ENCODE measurements around the gene SPSB3. TPM values are rescaled to one million over a fixed set of nuclear protein-coding genes. Genes with fewer than 3 reads are reported as not detected.

Gene SPSB3
- total and polyA plus RNA-seq, 2 experiments from 2014 or later = 27.1 to 34.7 TPM

GRCh38 chr16:1775006-1775845, 7.1 kb downstream of the SPSB3 start:
- Histone ChIP-seq H3K4me1 (ENCODE audit: insufficient read depth) (peaks cover under 1% of the 10 kb centered on the region), H3K27me3 (ENCODE audit: insufficient read depth) (no peaks in the 10 kb centered on the region), H3K79me2 (replicated peaks; ENCODE audit: insufficient read depth) (peaks cover 15% of the 10 kb centered on the region), H3F3A (replicated peaks; ENCODE audit: low read depth) (peaks cover 11% of the 10 kb centered on the region; the same call in 1 of the 2 replicates), H3K27ac (ENCODE audit: low read depth) (no peak overlapping the region), H3K9me2 (ENCODE audit: insufficient read depth) (no peaks in the 10 kb centered on the region), H3K4me3 (no peak overlapping the region), H4K20me1 (replicated peaks; ENCODE audit: insufficient read depth) (peaks cover 5% of the 10 kb centered on the region; the same call in 1 of the 2 replicates), H2AFZ (no peak overlapping the region), H3K4me2 (no peak overlapping the region), H3K36me3 (ENCODE audit: insufficient read depth) (no peaks in the 10 kb centered on the region)
- TF ChIP-seq CREB1 (CRISPR knock-in tag; IDR thresholded peaks at IDR 0.05; ENCODE audit: low read depth) (no peak), ZNF114 (CRISPR knock-in tag; IDR thresholded peaks at IDR 0.05) (no peak), ETS1 (IDR thresholded peaks at IDR 0.05) (no peak), POLR2AphosphoS5 (IDR thresholded peaks at IDR 0.05; ENCODE audit: low read depth) (no peak), NANOG (IDR thresholded peaks at IDR 0.05; ENCODE audit: borderline replicate concordance) (no peak), ZNF462 (CRISPR knock-in tag; IDR thresholded peaks at IDR 0.05) (no peak), ZNF331 (CRISPR knock-in tag; IDR thresholded peaks at IDR 0.05; ENCODE audit: low read depth) (no peak), EZH2 (IDR thresholded peaks at IDR 0.05; ENCODE audit: low read depth, unreplicated experiment) (no peak), CTCF (conservative IDR thresholded peaks at IDR 0.05; ENCODE audit: low read depth in 2 of 2) (no peak), REST (IDR thresholded peaks at IDR 0.05; ENCODE audit: unreplicated experiment) (no peak), STAT1 (IDR thresholded peaks at IDR 0.05; ENCODE audit: unreplicated experiment) (no peak), JUNB (IDR thresholded peaks at IDR 0.05; ENCODE audit: unreplicated experiment) (no peak), EZH2phosphoT487 (IDR thresholded peaks at IDR 0.05; ENCODE audit: unreplicated experiment) (no peak)
- DNase-seq (ENCODE audit: low spot score) (no peak), ATAC-seq (no peak)
- peaks cover 17% of the 10 kb centered on the region for H3K36me3 Mint-ChIP-seq (ENCODE audit: low read depth)
- H3K27ac Mint-ChIP-seq = no peak overlapping the region
- H3K27me3 Mint-ChIP-seq (ENCODE audit: insufficient read depth, low read depth, poor library complexity) = peaks cover 22% of the 10 kb centered on the region
- H3K4me1 Mint-ChIP-seq = peaks cover 5% of the 10 kb centered on the region
- H3K4me3 Mint-ChIP-seq = peak overlapping the region; percentile 30; the same call in 1 of the 3 replicates
- H3K9me3 Mint-ChIP-seq = peaks cover 4% of the 10 kb centered on the region; the same call in 2 of the 3 replicates

Data from GM23338 (cell line).